Peyer's patch (tissue), 4 donors: ENCODE data around the gene ITGB4.

ENCODE experiments used
- POLR2A ChIP-seq, 2 donors: fragments of 450-650 bp; IDR thresholded peaks; one replicate each; pipeline ENCODE4 v1.5.1; 2017; ENCODE audit warnings: antibody characterized with exemption in 2 of 2, mild to moderate bottlenecking in 2 of 2, moderate library complexity in 2 of 2
- TF ChIP-seq, protein P1 (sequence below), 6 experiments: fragments of 450-650 bp in 4 of 6; fragments of 200-600 bp in 2 of 6; sonication (generic) in 1 of 6; IDR thresholded peaks; one replicate each; pipeline ENCODE4 v1.5.1; 2017 to 2019; ENCODE audit warnings: antibody characterized with exemption in 6 of 6, mild to moderate bottlenecking in 3 of 6, moderate library complexity in 1 of 6

DNA sequence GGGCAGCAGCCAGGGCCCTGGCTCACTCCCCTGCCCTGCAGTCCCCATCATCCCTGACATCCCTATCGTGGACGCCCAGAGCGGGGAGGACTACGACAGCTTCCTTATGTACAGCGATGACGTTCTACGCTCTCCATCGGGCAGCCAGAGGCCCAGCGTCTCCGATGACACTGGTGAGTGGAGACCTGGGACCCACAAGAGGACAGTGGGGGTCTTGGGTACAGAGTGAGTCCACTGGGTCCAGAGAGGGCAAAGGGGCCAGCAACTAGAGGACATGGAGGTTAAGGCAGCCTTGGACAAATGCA is 31.1 kb downstream of the ITGB4 start:
- no peak for TF ChIP-seq POLR2A (IDR thresholded peaks at IDR 0.05)
- TF ChIP-seq, protein P1, sequence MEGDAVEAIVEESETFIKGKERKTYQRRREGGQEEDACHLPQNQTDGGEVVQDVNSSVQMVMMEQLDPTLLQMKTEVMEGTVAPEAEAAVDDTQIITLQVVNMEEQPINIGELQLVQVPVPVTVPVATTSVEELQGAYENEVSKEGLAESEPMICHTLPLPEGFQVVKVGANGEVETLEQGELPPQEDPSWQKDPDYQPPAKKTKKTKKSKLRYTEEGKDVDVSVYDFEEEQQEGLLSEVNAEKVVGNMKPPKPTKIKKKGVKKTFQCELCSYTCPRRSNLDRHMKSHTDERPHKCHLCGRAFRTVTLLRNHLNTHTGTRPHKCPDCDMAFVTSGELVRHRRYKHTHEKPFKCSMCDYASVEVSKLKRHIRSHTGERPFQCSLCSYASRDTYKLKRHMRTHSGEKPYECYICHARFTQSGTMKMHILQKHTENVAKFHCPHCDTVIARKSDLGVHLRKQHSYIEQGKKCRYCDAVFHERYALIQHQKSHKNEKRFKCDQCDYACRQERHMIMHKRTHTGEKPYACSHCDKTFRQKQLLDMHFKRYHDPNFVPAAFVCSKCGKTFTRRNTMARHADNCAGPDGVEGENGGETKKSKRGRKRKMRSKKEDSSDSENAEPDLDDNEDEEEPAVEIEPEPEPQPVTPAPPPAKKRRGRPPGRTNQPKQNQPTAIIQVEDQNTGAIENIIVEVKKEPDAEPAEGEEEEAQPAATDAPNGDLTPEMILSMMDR (IDR thresholded peaks at IDR 0.05): no peak
